GM21825 (cell line): ENCODE results near the gene MCEE.
"Not testable (repeated sequence)": the region's sequence is repeated elsewhere in the genome, so short reads cannot be mapped to it uniquely, and the experiment has no call there.

ENCODE experiments used
- ATAC-seq: cut with Tn5 transposase; IDR thresholded peaks from one replicate; pipeline ENCODE4 v1.9.1; 2021; ENCODE audit warnings: mild to moderate bottlenecking, moderate library complexity; ENCODE audit not compliant: unreplicated experiment

The MCEE gene

GRCh38 chr2:71130152-71130904, at the start of gene MCEE, which contains the start of gene MPHOSPH10:
Gene MCEE, minus strand, starts transcription at chr2:71130229. Its CDS starts 10 bp downstream, at chr2:71130219.
Gene MPHOSPH10, plus strand, starts transcription at chr2:71130634. Its CDS starts 32 bp downstream, at chr2:71130666.
- peak; percentile 90 for ATAC-seq

GRCh38 chr2:71178836-71179235, 48.8 kb upstream of the MCEE start:
- not testable (repeated sequence) for ATAC-seq

GRCh38 chr2:71174207-71174606, 44.2 kb upstream of the MCEE start:
- no peak for ATAC-seq

GRCh38 chr2:71173096-71173495, 43.1 kb upstream of the MCEE start:
- ATAC-seq = no peak

- no peak for ATAC-seq
These were observed 36.8 kb upstream of the MCEE start for GRCh38 chr2:71166812-71167211.

- ATAC-seq = no peak
These were observed 27.2 kb upstream of the MCEE start for GRCh38 chr2:71157124-71157793.

- ATAC-seq = no peak
These were observed 26.5 kb upstream of the MCEE start for GRCh38 chr2:71156573-71156972.

GRCh38 chr2:71155846-71156245, 25.8 kb upstream of the MCEE start:
- no peak for ATAC-seq

GRCh38 chr2:71154798-71155197, 24.8 kb upstream of the MCEE start:
- ATAC-seq = no peak

- ATAC-seq = no peak
These were observed 24.2 kb upstream of the MCEE start for GRCh38 chr2:71154279-71154678.

- no peak for ATAC-seq
These were observed 23.7 kb upstream of the MCEE start for GRCh38 chr2:71153585-71154224.

GRCh38 chr2:71151620-71152019, 21.6 kb upstream of the MCEE start:
- ATAC-seq = no peak

- no peak for ATAC-seq
These were observed 20.2 kb upstream of the MCEE start for GRCh38 chr2:71150082-71150816.

GRCh38 chr2:71148506-71149063, 18.6 kb upstream of the MCEE start:
- no peak for ATAC-seq

- ATAC-seq = no peak
These were observed 13.8 kb upstream of the MCEE start for GRCh38 chr2:71143782-71144181.

- no peak for ATAC-seq
These were observed 6.1 kb upstream of the MCEE start for GRCh38 chr2:71136174-71136573.

GRCh38 chr2:71133603-71134002, 3.6 kb upstream of the MCEE start:
- no peak for ATAC-seq

- ATAC-seq = not testable (repeated sequence)
These were observed 1.5 kb upstream of the MCEE start for GRCh38 chr2:71131387-71132166.

- no peak for ATAC-seq
These were observed 846 bp upstream of the MCEE start for GRCh38 chr2:71130905-71131244.

GRCh38 chr2:71129902-71130151, 202 bp downstream of the MCEE start:
- peak; percentile 40 for ATAC-seq
